ENCODE data around the gene CD2AP. TPM values are rescaled to one million over a fixed set of nuclear protein-coding genes. Genes with fewer than 3 reads are reported as not detected.

Gene CD2AP
- total and polyA plus RNA-seq, 9 of the 15 experiments (the other 6 are each of a cell fraction or from before 2014, with no cell fraction given) = 9.4 to 69.7 (median 38.7) TPM

- BruUV-seq (replicated peaks) = no TSS peak
- intact Hi-C loops (cut with micrococcal nuclease) = no loop called here
- POLR2A ChIA-PET = interaction anchor here (1.1 to 1.8 kb wide), 3 partner anchors 104 to 352 kb away, joined by 3 to 7 read pairs (median 3); no protein-coding TSS in a partner anchor
Measured at GRCh38 chr6:47630587-47630986, 153.0 kb downstream of the CD2AP start.

More at GRCh38 chr6:47630587-47630986, 153.0 kb downstream of the CD2AP start:
- DNase-seq (ENCODE audit: extremely low read depth in 1 of 4, low spot score in 3 of 4) (no peak), FAIRE-seq (no peak), ATAC-seq (peak; percentile 4; the same call in 2 of the 3 replicates)
- Histone ChIP-seq H3K4me1 (replicated peaks in 1 of 2; ENCODE audit: control insufficient read depth in 2 of 2, insufficient read depth in 2 of 2, low read length in 2 of 2) (peaks cover 0 to 4% of the 10 kb centered on the region in 2 experiments; a peak in 2 of 5 replicates), H3K9me1 (ENCODE audit: control insufficient read depth, insufficient read depth, low read length) (no peaks in the 10 kb centered on the region), H3K27ac (ENCODE audit: extremely low read depth, low read depth, low read length) (no peak overlapping the region), H3K27me3 (ENCODE audit: control insufficient read depth in 2 of 2, insufficient read depth in 2 of 2, low read length in 2 of 2) (no peaks in the 10 kb centered on the region), H3K9me3 (replicated peaks; ENCODE audit: control insufficient read depth, insufficient read depth, low read depth, low read length) (no peaks in the 10 kb centered on the region), H3K4me3 (no peak overlapping the region), H3K9ac (ENCODE audit: insufficient read depth in 1 of 2, low read depth in 2 of 2, low read length in 2 of 2) (no peak overlapping the region), H4K20me1 (replicated peaks; ENCODE audit: control insufficient read depth, insufficient read depth, low read length) (no peaks in the 10 kb centered on the region), H3K4me2 (ENCODE audit: insufficient read depth, low read length) (no peak overlapping the region), H2AFZ (ENCODE audit: low read depth, low read length) (no peak overlapping the region), H3K79me2 (ENCODE audit: control insufficient read depth, insufficient read depth, low read length) (no peaks in the 10 kb centered on the region), H3K36me3 (ENCODE audit: control insufficient read depth, insufficient read depth, low read length) (peaks cover 3% of the 10 kb centered on the region; the same call in 2 of the 3 replicates)
- TF ChIP-seq ATF3 (IDR thresholded peaks at IDR 0.05) (no peak), ATF3 (CRISPR knock-in tag; conservative IDR thresholded peaks at IDR 0.05) (no peak), MAX (CRISPR knock-in tag; IDR thresholded peaks at IDR 0.05) (no peak)
- CTCF ChIA-PET (ENCODE audit: low intra/inter-chr PET ratio) = interaction anchor here (0.8 to 2.8 kb wide), 5 partner anchors 104 to 217 kb away, joined by 3 to 19 read pairs (median 4); no protein-coding TSS in a partner anchor
- 29% methylated on average over 3 of the region's 3 CpGs for whole genome bisulfite sequencing (ENCODE audit: insufficient coverage, low coverage, missing lambda C conversion rate)
- in situ Hi-C loops (cut with MboI) = loop anchor here (10.0 kb wide), 1 partner anchor 144 kb away; no protein-coding TSS in a partner anchor
